Measurements from ENCODE around the gene GFOD2.

Gene GFOD2

DNA sequence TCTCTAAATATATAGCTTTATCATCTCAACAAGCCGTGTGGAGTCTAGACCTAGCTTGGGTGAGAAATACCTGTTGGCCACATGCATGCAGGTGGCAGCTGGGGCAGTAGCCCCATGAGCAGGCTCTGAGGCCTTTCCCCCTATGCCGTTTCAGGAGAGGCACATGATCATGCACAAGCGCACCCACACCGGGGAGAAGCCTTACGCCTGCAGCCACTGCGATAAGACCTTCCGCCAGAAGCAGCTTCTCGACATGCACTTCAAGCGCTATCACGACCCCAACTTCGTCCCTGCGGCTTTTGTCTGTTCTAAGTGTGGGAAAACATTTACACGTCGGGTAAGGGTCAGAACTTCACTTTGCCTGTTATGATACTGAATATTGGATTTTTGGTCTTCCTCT is 90.9 kb downstream of the GFOD2 start:
- DNase-seq: no peak

Measured in activated CD4-positive, alpha-beta T cell treated with anti-CD3 and anti-CD28 coated beads, Interleukin-2, Interleukin-6, amounts not matched to agents 100 ng/mL and 50 ng/mL, durations not matched to agents 16 hours and 8 hours (primary cell).